HepG2 (cell line): ENCODE data around the gene DLAT.

Experiments used
- ZNF317 ChIP-seq: sonication (generic); formaldehyde crosslinking; IDR thresholded peaks from 2 replicates; pipeline ENCODE4 v1.5.0; 2020; ENCODE audit warnings: mild to moderate bottlenecking, missing genetic modification reagents
- ZNF577 ChIP-seq: sonication (generic); formaldehyde crosslinking; IDR thresholded peaks from 2 replicates; pipeline ENCODE4 v1.4.0; 2020; ENCODE audit warnings: mild to moderate bottlenecking, low read depth, missing genetic modification reagents, borderline replicate concordance

GRCh38 chr11:112004389-112004788 is 20.8 kb upstream of the DLAT start:
- TF ChIP-seq ZNF317 (CRISPR knock-in tag) (no peak), ZNF577 (CRISPR knock-in tag) (no peak)
